Posterior cingulate gyrus (tissue), 11 donors: ENCODE data around the gene DCANP1.

Source experiments
- DNase-seq, 10 donors: peaks; one replicate each; pipeline versions ENCODE4 v3.0.0 to v3.0.0-alpha.2; 2020 to 2021; ENCODE audit warnings: mixed read lengths in 3 of 10
- intact Hi-C: fragments of 100-400 bp; cut with DNase I; formaldehyde crosslinking; loops from one replicate; pipeline ENCODE4 v1.15.1; 2023

Gene DCANP1

GRCh38 chr5:135428586-135428985 is 18.6 kb downstream of the DCANP1 start:
- intact Hi-C loops, result no loop called here
- no peak for DNase-seq

- intact Hi-C loops, result no loop called here
Observed at GRCh38 chr5:135426102-135427082, 20.8 kb downstream of the DCANP1 start.

GRCh38 chr5:135425641-135426040 is 21.5 kb downstream of the DCANP1 start:
- intact Hi-C loops, result no loop called here
- DNase-seq, result no peak

More at GRCh38 chr5:135426102-135427082, 20.8 kb downstream of the DCANP1 start:
- no peak for DNase-seq

GRCh38 chr5:135423846-135424168 is 23.3 kb downstream of the DCANP1 start:
- intact Hi-C loops, result no loop called here

GRCh38 chr5:135423146-135423845 is 23.9 kb downstream of the DCANP1 start:
- DNase-seq, result no peak
- intact Hi-C loops, result no loop called here

More at GRCh38 chr5:135423846-135424168, 23.3 kb downstream of the DCANP1 start:
- DNase-seq, result no peak

- intact Hi-C loops, result no loop called here
- no peak for DNase-seq
Observed at GRCh38 chr5:135422419-135422818, 24.7 kb downstream of the DCANP1 start.

- DNase-seq, result no peak
- intact Hi-C loops, result no loop called here
Observed at GRCh38 chr5:135417083-135417482, 30.1 kb downstream of the DCANP1 start.

GRCh38 chr5:135405082-135405481 is 42.1 kb downstream of the DCANP1 start:
- intact Hi-C loops, result no loop called here
- DNase-seq, result no peak

- intact Hi-C loops, result no loop called here
- no peak for DNase-seq
Observed at GRCh38 chr5:135402031-135402430, 45.1 kb downstream of the DCANP1 start.

- intact Hi-C loops, result no loop called here
- DNase-seq, result no peak
Observed at GRCh38 chr5:135400866-135401265, 46.3 kb downstream of the DCANP1 start.

GRCh38 chr5:135399794-135400542 is 47.2 kb downstream of the DCANP1 start:
- DNase-seq, result no peak
- intact Hi-C loops, result no loop called here

- peak; percentile 81 to 98 (median 87) for DNase-seq
- intact Hi-C loops, result no loop called here
Observed at GRCh38 chr5:135398855-135399793, 48.0 kb downstream of the DCANP1 start, which contains the start of gene MACROH2A1. Gene MACROH2A1 (minus strand): TSS chr5:135399231. CDS start chr5:135389093, 10,138 bp downstream.

- DNase-seq, result peak in 3 of 10 donors; percentile 74 to 87 (median 85)
- intact Hi-C loops, result no loop called here
Observed at GRCh38 chr5:135398160-135398854, 48.8 kb downstream of the DCANP1 start.

- intact Hi-C loops, result no loop called here
- no peak for DNase-seq
Observed at GRCh38 chr5:135397084-135397483, 50.1 kb downstream of the DCANP1 start.

GRCh38 chr5:135396459-135397055 is 50.6 kb downstream of the DCANP1 start:
- DNase-seq, result no peak
- intact Hi-C loops, result no loop called here

- DNase-seq, result no peak
- intact Hi-C loops, result no loop called here
Observed at GRCh38 chr5:135395866-135396265, 51.3 kb downstream of the DCANP1 start.

GRCh38 chr5:135395451-135395850 is 51.7 kb downstream of the DCANP1 start:
- intact Hi-C loops, result no loop called here
- no peak for DNase-seq
